Neuronal stem cell (in vitro differentiated cells): ENCODE measurements around the gene BUD13.

Experiments used
- DNase-seq: peaks from one replicate; pipeline ENCODE4 v3.0.0-alpha.2; 2013; ENCODE audit warnings: low spot score
- H2AFZ ChIP-seq: one replicate; pipeline ENCODE4 v1.6.1; 2013; ENCODE audit warnings: mild to moderate bottlenecking, low read length, inconsistent platforms
- H2AK5ac ChIP-seq: 2 replicates; pipeline ENCODE4 v1.6.1; 2013; ENCODE audit warnings: low read depth, mild to moderate bottlenecking, inconsistent platforms, low read length, moderate library complexity, mixed read lengths
- H2BK120ac ChIP-seq: 2 replicates; pipeline ENCODE4 v1.6.1; 2013; ENCODE audit warnings: low read depth, mild to moderate bottlenecking, inconsistent platforms, low read length, moderate library complexity, mixed read lengths
- H2BK12ac ChIP-seq: one replicate; pipeline ENCODE4 v1.6.1; 2013; ENCODE audit warnings: low read length, inconsistent platforms
- H2BK15ac ChIP-seq: 2 replicates; pipeline ENCODE4 v1.6.1; 2013; ENCODE audit warnings: mild to moderate bottlenecking, low read length, inconsistent platforms, mixed read lengths
- H2BK5ac ChIP-seq: one replicate; pipeline ENCODE4 v1.6.1; 2013; ENCODE audit warnings: inconsistent platforms, mild to moderate bottlenecking, low read length, moderate library complexity
- H3K14ac ChIP-seq: one replicate; pipeline ENCODE4 v1.6.1; 2013; ENCODE audit warnings: low read length, inconsistent platforms
- H3K18ac ChIP-seq: 2 replicates; pipeline ENCODE4 v1.6.1; 2013; ENCODE audit warnings: low read length, inconsistent platforms
- H3K23ac ChIP-seq: 2 replicates; pipeline ENCODE4 v1.6.1; 2013; ENCODE audit warnings: low read depth, mild to moderate bottlenecking, mixed read lengths, low read length, inconsistent platforms; ENCODE audit not compliant: poor library complexity
- H3K27ac ChIP-seq: replicated peaks from 3 replicates; pipeline ENCODE4 v1.5.1; 2013; ENCODE audit warnings: low read length, inconsistent platforms
- H3K27me3 ChIP-seq, 3 experiments: 2 replicates each; pipeline ENCODE4 v1.6.1; 2013; ENCODE audit warnings: low read length in 3 of 3, mild to moderate bottlenecking in 2 of 3, inconsistent platforms in 1 of 3, low read depth in 1 of 3, mixed read lengths in 1 of 3, moderate library complexity in 1 of 3; ENCODE audit not compliant: control insufficient read depth in 3 of 3, insufficient read depth in 3 of 3
- H3K36me3 ChIP-seq, 2 donors: replicated peaks in 1 of 2; 2 replicates each; pipeline ENCODE4 v1.6.1; 2013; ENCODE audit warnings: low read length in 2 of 2; ENCODE audit not compliant: control insufficient read depth in 2 of 2, insufficient read depth in 2 of 2
- H3K4ac ChIP-seq: 2 replicates; pipeline ENCODE4 v1.6.1; 2013; ENCODE audit warnings: inconsistent platforms, mild to moderate bottlenecking, low read length, moderate library complexity
- H3K4me1 ChIP-seq, 2 donors: 1 replicate in 1 of 2; 2 replicates in 1 of 2; pipeline ENCODE4 v1.6.1; 2013; ENCODE audit warnings: low read length in 2 of 2, low read depth in 1 of 2; ENCODE audit not compliant: control insufficient read depth in 2 of 2, insufficient read depth in 1 of 2
- H3K4me2 ChIP-seq: one replicate; pipeline ENCODE4 v1.6.1; 2013; ENCODE audit warnings: mild to moderate bottlenecking, low read length, inconsistent platforms; ENCODE audit not compliant: insufficient read depth, poor library complexity, severe bottlenecking
- H3K4me3 ChIP-seq, 2 donors: 2 replicates each; pipeline ENCODE4 v1.5.1; 2013; ENCODE audit warnings: low read length in 2 of 2, mild to moderate bottlenecking in 2 of 2, inconsistent platforms in 1 of 2, moderate library complexity in 1 of 2
- H3K79me1 ChIP-seq: one replicate; pipeline ENCODE4 v1.6.1; 2013; ENCODE audit warnings: low read depth, mild to moderate bottlenecking, inconsistent platforms, low read length, moderate library complexity
- H3K9ac ChIP-seq: one replicate; pipeline ENCODE4 v1.6.1; 2013; ENCODE audit warnings: mild to moderate bottlenecking, low read depth, low read length, inconsistent platforms; ENCODE audit not compliant: poor library complexity
- H3K9me3 ChIP-seq, 2 donors: replicated peaks in 1 of 2; 2 replicates each; pipeline versions ENCODE3 to v1.6.1; 2013; ENCODE audit warnings: low read length in 2 of 2, mild to moderate bottlenecking in 2 of 2, inconsistent platforms in 1 of 2, low read depth in 1 of 2, mixed read lengths in 1 of 2, moderate library complexity in 1 of 2; ENCODE audit not compliant: control insufficient read depth in 2 of 2, insufficient read depth in 1 of 2
- H4K8ac ChIP-seq: one replicate; pipeline ENCODE4 v1.6.1; 2013; ENCODE audit warnings: low read depth, mild to moderate bottlenecking, inconsistent platforms, low read length, moderate library complexity
- H4K91ac ChIP-seq: one replicate; pipeline ENCODE4 v1.6.1; 2013; ENCODE audit warnings: low read length, low read depth, mild to moderate bottlenecking, inconsistent platforms; ENCODE audit not compliant: poor library complexity
- WGBS, 2 donors: extraction: QIAGEN DNeasy Blood & Tissue Kit; methylation state at CpG; one replicate each; pipeline ENCODE4 v1.1.7; 2013; ENCODE audit warnings: missing lambda C conversion rate in 2 of 2, mixed read lengths in 1 of 2; ENCODE audit not compliant: insufficient read length in 2 of 2, insufficient replicate concordance in 1 of 2; ENCODE audit errors: extremely low coverage in 2 of 2; 5-methylcytosine and 5-hydroxymethylcytosine counted together

The BUD13 gene

DNA sequence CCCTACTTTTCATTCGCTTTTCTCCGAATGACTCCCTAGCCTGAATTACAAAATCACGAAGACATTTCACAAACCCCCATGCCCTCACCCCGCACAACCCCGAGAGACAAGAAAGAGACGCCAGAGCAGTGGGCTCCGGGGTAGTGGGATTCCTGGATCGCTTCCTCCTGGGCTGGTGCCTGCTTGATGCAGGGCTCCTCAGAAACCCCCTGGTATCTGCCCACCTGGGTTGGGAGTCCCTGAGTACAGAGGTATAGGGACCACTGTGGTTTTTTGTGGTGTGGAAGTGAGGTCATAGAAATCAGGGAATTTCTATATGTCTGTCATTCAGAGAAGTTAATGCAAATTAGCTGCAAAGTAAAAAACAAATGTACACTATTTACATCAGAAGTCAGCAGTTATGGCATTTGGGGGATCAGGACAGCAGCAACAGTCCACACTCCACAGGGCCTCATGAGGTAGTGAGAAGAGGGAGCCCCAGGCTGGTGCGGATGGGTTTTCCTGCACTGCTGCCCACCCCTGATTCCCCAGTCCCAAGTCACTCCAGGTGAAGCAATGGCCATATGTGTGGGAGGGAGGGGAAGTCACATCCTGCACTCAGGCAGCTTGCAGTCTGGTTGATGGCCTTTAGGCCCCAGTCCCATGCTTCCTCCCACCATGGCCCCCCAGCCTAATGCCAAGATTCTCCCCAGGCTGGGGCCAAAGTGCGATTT, 39.6 kb downstream of the BUD13 start:
- Histone ChIP-seq H3K4me1 (peaks cover 17 to 24% of the 10 kb centered on the region in 2 donors), H2AFZ (peak overlapping the region; percentile 68), H2BK5ac (no peak overlapping the region), H3K36me3 (peaks cover 0 to 7% of the 10 kb centered on the region in 2 donors), H2BK120ac (no peak overlapping the region), H2AK5ac (no peak overlapping the region), H4K8ac (no peak overlapping the region), H3K79me1 (no peaks in the 10 kb centered on the region), H3K9ac (no peak overlapping the region), H3K18ac (no peak overlapping the region), H3K4ac (no peak overlapping the region), H3K27ac (no peak overlapping the region), H3K23ac (no peak overlapping the region), H3K4me2 (no peak overlapping the region), H3K9me3 (no peaks in the 10 kb centered on the region), H3K27me3 (no peaks in the 10 kb centered on the region), H3K4me3 (no peak overlapping the region), H4K91ac (no peak overlapping the region), H2BK12ac (no peak overlapping the region), H2BK15ac (no peak overlapping the region), H3K14ac (no peak overlapping the region)
- no CpG with 5 or more reads among the region's 10 CpGs for WGBS, 2 donors
- DNase-seq, result no peak

DNA sequence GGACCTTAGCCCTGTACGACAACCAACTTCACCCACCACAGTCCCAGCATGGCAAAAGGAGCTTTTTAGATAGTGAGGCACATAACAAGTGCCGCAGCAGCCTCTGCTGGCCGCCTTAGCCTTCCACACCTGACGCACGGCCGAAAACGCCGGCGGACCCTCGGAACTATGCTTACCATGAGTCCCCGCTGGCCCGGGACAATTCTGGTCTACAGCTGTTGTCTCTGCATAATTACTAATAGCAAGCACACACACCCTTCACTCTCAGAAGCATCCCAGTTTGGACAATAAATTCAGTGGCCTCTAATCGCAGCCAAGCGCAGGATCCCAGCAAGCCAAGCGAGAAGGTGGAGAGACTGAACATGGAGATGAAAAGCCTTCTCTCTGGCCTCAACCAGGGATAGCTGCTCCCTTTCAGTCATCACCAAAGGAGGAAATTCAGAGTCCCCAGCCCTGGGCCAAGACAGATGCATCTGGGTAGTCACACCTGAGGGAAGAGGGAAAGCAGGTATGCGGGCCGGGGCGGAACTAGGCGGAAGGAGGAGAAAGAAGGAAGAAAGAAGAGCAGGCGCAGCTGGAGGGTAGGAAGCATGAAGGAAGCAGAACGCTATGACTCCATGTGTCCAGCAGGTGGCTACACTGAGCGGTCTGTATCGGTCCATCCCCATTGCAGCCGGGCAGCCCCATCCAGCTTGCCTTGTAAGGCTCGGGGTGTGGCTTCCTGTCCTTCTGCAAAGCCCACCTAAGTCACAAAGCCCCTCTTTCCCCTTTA, 40.3 kb downstream of the BUD13 start:
- Histone ChIP-seq H3K14ac (no peak overlapping the region), H3K18ac (peak overlapping the region; percentile 44), H3K23ac (peak overlapping the region; percentile 23), H4K8ac (no peak overlapping the region), H3K9ac (peak overlapping the region; percentile 9), H3K4me3 (no peak overlapping the region), H3K4ac (no peak overlapping the region), H3K9me3 (no peaks in the 10 kb centered on the region), H2BK5ac (no peak overlapping the region), H3K79me1 (no peaks in the 10 kb centered on the region), H3K4me1 (peaks cover 17 to 24% of the 10 kb centered on the region in 2 donors), H3K36me3 (peaks cover 0 to 5% of the 10 kb centered on the region in 2 donors), H3K4me2 (peak overlapping the region; percentile 40), H4K91ac (no peak overlapping the region), H2AK5ac (no peak overlapping the region), H3K27ac (no peak overlapping the region), H3K27me3 (no peaks in the 10 kb centered on the region), H2BK120ac (no peak overlapping the region), H2AFZ (peak overlapping the region; percentile 68), H2BK12ac (peak overlapping the region; percentile 12), H2BK15ac (peak overlapping the region; percentile 43)
- peak; percentile 61 for DNase-seq
- WGBS, 2 donors, result no CpG with 5 or more reads among the region's 25 CpGs

DNA sequence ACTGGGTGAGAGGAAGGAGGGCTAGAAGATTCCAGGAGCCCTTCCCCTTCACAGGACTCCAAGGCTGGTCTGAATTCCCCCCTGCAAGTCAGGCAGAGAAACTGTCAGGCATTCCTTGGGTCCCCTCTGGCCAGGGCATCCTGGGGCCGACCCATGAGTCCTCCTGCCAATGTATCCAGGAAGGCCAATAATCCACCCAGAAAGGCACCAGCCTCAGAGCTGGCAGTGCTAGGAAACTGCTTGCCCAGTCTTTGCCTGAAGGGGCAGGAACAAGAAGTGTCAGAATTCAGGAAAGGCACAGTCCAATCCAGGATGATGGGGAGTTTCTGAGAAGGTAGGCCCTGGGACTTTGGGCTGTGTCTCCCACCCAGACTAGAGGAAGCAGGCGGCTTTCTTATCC, 41.0 kb downstream of the BUD13 start:
- H3K27ac ChIP-seq, result peak overlapping the region; percentile 17

DNA sequence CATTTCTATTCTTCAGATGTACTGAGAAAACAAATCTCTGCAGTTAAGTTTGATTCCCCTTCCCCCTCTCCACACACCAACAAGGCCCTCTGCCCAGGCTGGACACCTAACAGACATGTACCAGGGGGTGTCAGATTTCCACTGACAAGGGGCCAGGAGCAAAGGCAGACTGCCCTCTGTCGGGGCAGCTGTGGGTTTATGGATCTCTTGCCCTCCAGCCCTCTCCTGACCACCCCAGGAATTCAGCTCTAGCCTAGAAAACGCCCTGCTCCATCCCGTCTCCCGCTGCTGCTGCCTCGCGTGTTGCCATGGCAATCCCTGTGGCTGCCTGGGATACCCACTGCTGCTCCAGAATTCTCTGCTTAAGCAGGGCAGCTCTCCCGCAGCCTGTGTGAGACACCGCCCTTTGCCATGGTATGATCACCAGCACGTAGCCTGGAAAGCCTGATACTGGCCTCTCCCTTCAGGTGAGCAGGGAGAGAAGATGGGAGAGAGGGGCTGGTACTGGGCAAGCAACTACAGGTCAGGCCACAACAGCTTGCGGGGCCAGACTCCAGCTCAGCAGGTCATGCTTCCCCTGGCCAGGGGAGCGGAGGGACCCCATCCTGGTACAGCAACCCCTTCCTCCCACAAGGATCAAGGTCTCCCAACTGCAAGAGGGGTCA, 41.6 kb downstream of the BUD13 start:
- Histone ChIP-seq H3K9ac (no peak overlapping the region), H3K4me3 (no peak overlapping the region), H2BK15ac (peak overlapping the region; percentile 11), H3K4ac (no peak overlapping the region), H2BK120ac (no peak overlapping the region), H2BK12ac (peak overlapping the region; percentile 12), H3K27ac (peak overlapping the region; percentile 17), H3K4me1 (peaks cover 17 to 28% of the 10 kb centered on the region in 2 donors), H3K27me3 (no peaks in the 10 kb centered on the region), H3K23ac (no peak overlapping the region), H4K91ac (no peak overlapping the region), H3K18ac (peak overlapping the region; percentile 91), H3K4me2 (no peak overlapping the region), H2BK5ac (no peak overlapping the region), H3K36me3 (no peaks in the 10 kb centered on the region), H3K9me3 (no peaks in the 10 kb centered on the region), H3K14ac (no peak overlapping the region), H2AFZ (peak overlapping the region; percentile 11), H4K8ac (no peak overlapping the region), H2AK5ac (peak overlapping the region; percentile 41), H3K79me1 (no peaks in the 10 kb centered on the region)
- DNase-seq, result peak; percentile 56
- WGBS, 2 donors, result no CpG with 5 or more reads among the region's 11 CpGs

More for the DNA sequence above, 41.0 kb downstream of the BUD13 start:
- Histone ChIP-seq H3K36me3 (peaks cover 0 to 2% of the 10 kb centered on the region in 2 donors), H3K27me3 (no peaks in the 10 kb centered on the region), H4K8ac (no peak overlapping the region), H2BK120ac (no peak overlapping the region), H3K9ac (no peak overlapping the region), H2BK5ac (no peak overlapping the region), H3K4me1 (peaks cover 17 to 24% of the 10 kb centered on the region in 2 donors), H2AK5ac (peak overlapping the region; percentile 41), H3K4me3 (no peak overlapping the region), H2AFZ (no peak overlapping the region), H2BK12ac (peak overlapping the region; percentile 12), H3K4ac (no peak overlapping the region), H3K4me2 (no peak overlapping the region), H3K18ac (peak overlapping the region; percentile 91), H4K91ac (no peak overlapping the region), H3K23ac (no peak overlapping the region), H3K9me3 (no peaks in the 10 kb centered on the region), H2BK15ac (peak overlapping the region; percentile 11), H3K79me1 (no peaks in the 10 kb centered on the region), H3K14ac (no peak overlapping the region)
- no CpG with 5 or more reads among the region's 2 CpGs for WGBS, 2 donors
- no peak for DNase-seq
